Choroid plexus epithelial cell (primary cell): ENCODE results near the gene FNDC7.

Experiments used
- DNase-seq: peaks from one replicate; pipeline ENCODE4 v3.0.0-alpha.2; 2010; ENCODE audit warnings: low read depth
- H3K4me3 ChIP-seq: 2 replicates; pipeline ENCODE4 v1.5.1; 2011; ENCODE audit warnings: low read depth, mild to moderate bottlenecking, control low read depth, low read length, moderate library complexity
- TF ChIP-seq, protein P1 (sequence below): conservative IDR thresholded peaks from 2 replicates; pipeline ENCODE4 v1.5.1; 2011; ENCODE audit warnings: low read depth, mild to moderate bottlenecking, control low read depth, inconsistent platforms, low read length, moderate library complexity

Gene FNDC7

DNA sequence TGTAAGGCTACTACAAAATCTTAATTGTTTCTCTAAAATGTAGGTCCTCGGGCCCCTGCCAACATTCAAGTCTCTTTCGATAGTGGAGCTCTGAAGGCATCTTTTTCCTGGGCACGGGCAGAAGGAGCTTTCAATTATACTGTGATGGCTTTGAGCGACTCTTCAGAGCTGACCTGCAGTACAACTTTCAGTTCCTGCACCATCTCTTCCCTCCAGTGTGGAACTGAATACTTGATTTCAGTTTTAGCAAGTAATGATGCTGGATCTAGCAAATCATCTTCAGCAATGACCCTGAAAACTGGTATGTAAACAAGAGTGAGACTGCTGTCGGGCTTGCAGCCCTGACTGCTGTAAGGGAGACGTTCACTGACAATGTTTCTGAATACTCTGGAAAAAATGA, 9.6 kb downstream of the FNDC7 start:
- TF ChIP-seq, protein P1, sequence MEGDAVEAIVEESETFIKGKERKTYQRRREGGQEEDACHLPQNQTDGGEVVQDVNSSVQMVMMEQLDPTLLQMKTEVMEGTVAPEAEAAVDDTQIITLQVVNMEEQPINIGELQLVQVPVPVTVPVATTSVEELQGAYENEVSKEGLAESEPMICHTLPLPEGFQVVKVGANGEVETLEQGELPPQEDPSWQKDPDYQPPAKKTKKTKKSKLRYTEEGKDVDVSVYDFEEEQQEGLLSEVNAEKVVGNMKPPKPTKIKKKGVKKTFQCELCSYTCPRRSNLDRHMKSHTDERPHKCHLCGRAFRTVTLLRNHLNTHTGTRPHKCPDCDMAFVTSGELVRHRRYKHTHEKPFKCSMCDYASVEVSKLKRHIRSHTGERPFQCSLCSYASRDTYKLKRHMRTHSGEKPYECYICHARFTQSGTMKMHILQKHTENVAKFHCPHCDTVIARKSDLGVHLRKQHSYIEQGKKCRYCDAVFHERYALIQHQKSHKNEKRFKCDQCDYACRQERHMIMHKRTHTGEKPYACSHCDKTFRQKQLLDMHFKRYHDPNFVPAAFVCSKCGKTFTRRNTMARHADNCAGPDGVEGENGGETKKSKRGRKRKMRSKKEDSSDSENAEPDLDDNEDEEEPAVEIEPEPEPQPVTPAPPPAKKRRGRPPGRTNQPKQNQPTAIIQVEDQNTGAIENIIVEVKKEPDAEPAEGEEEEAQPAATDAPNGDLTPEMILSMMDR = no peak
- DNase-seq = peak; percentile 34
- no peak overlapping the region for H3K4me3 ChIP-seq

DNA sequence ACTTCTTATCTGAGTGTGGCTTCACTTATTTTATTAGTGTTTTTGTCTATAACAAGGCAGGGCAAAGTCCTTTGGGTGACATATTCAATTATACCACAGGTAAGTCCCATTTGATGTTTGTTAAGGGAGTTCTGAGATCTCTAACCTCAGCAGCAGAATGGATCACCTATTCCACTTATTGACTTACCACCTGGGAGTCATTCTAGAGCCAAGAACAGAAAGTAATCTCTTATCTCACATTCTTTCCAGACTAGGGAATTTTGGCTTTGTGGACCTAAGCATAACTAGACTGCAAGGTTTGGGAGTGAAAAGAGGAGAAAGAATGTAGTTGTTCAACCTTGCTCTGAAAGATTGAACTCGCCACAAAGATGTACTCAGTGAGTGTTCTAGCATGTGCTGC, 13.2 kb downstream of the FNDC7 start:
- TF ChIP-seq, protein P1 = no peak
- no peak for DNase-seq
- H3K4me3 ChIP-seq = no peak overlapping the region

DNA sequence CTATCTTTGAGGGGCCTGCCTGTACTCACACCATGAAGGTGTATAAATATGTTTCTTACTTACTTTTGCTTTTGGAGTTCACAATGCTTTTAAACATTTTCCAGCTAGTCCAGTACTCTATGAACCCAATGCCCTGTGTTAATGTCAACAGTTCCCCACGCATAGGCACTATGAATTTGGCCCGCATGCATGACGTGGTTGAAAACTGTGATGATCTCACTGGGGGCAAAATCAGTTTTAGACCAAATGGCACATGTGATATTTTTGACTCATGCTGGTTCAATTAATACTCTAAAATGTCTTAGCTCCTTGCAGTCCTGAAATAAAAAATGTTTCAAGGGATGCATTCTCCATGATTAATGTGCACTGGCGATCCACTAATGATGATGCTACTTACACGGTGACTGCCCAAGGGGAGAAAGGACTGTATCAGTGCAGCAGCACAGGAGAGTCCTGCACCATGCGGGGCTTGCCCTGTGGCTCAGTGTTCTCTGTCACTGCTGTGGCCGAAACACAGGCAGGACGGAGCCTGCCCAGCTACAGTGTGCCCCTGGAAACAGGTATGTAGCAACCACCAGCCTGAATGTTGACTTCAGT, 15.7 kb downstream of the FNDC7 start:
- TF ChIP-seq, protein P1 = no peak
- no peak for DNase-seq

DNA sequence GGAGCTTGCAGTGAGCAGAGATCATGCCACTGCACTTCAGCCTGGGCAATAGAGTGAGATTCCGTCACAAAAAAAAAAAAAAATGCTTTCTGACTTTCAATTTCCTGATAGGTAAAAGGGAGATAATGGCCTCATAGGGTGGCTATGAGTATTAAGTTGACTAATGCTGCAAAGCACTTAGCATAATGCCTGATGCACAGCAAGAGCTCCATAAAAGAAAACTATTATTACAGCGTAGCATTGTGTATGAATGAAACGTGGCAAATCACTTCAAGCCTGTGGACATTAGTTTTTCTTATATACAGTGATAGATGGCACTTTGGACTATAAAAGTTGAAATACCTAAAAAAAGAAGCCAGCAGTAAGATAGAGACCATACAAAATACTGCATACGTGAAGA, 16.8 kb downstream of the FNDC7 start:
- H3K4me3 ChIP-seq = no peak overlapping the region
- no peak for DNase-seq
- TF ChIP-seq, protein P1 = no peak

More for the DNA sequence above, 15.7 kb downstream of the FNDC7 start:
- no peak overlapping the region for H3K4me3 ChIP-seq

DNA sequence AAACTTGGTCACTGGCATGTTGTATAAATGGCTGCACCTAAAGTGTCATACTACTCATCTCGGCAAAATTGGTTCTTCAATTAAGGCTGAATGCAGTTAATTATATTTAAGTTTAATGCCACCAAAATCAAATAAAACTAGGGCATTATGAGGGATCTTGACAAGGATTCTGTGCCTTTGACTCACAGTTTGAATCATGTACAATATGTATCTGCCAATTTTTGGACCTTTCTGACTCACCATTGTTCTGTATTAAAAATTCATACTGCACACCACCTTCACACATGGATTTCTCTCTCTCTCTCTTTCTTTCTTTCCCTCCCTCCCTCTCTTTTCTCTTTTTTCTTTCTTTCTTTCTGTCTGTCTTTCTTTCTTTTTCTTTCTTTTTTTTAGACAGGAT, 19.7 kb downstream of the FNDC7 start:
- TF ChIP-seq, protein P1 = no peak
- no peak overlapping the region for H3K4me3 ChIP-seq
- DNase-seq = no peak

DNA sequence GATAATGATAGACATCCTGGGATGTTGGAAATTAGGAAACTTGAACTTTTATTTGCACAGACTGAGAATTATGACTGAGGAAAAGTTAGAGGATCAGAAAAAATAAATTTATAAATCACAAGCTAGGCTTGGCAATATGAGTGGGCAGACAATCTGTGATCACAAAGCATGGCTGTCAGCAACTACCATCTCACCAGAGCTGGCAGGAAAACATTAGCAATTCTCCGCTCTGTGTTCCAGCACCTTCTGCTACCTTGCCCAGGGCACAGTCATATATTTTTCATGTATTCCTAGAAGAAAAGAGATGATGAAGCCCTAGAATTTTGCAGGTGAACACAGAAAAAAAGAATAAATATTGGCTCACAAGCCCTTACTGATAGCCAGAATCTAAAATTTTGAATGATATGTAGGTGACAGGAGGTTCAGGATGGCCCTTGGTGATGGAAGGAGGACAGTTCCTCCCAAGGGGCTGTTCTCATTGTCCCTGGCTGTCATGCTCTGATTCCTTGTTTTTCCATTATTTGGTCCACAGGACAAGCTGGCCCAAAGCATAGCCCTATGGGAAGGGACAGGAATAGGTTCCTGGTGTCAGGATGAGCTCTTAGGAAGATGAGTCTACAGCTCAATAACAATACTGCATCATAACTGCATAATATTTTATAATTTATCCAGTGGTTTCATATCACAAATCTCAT, 21.6 kb downstream of the FNDC7 start:
- no peak for DNase-seq
- TF ChIP-seq, protein P1 = no peak
- H3K4me3 ChIP-seq = no peak overlapping the region

DNA sequence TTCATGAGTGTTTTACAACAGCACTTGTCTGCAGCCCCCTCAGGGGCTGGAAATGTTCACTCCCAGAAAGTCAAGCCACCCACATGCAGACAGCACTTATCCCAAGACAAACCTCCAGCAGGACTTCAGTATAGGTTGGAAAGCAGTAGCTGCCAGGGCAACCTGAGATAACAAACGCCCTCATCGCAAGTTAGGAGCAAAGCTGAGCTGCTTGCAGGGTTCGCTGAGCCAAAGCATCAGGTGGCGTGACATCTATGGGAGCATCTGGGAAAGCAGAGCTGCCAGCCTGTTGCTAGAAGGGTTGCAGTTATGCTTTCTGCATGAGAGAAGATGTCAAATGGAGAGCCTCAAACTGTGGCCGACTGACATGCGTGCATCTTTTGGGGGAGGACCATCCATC, 29.5 kb downstream of the FNDC7 start:
- H3K4me3 ChIP-seq = no peak overlapping the region
- no peak for DNase-seq
- TF ChIP-seq, protein P1 = no peak
